Astrocyte (in vitro differentiated cells and primary cell): Measurements from ENCODE around the gene PLEKHA1.

Experiments used
- EZH2 ChIP-seq: IDR thresholded peaks from 2 replicates; pipeline ENCODE4 v1.6.1; 2012; ENCODE audit warnings: mild to moderate bottlenecking, low read length, inconsistent platforms; ENCODE audit not compliant: insufficient read depth
- TF ChIP-seq, protein P1 (sequence below): IDR thresholded peaks from 2 replicates; pipeline ENCODE4 v1.5.1; 2011; ENCODE audit warnings: low read depth, mild to moderate bottlenecking, inconsistent platforms, low read length, moderate library complexity; ENCODE audit not compliant: insufficient read depth

DNA sequence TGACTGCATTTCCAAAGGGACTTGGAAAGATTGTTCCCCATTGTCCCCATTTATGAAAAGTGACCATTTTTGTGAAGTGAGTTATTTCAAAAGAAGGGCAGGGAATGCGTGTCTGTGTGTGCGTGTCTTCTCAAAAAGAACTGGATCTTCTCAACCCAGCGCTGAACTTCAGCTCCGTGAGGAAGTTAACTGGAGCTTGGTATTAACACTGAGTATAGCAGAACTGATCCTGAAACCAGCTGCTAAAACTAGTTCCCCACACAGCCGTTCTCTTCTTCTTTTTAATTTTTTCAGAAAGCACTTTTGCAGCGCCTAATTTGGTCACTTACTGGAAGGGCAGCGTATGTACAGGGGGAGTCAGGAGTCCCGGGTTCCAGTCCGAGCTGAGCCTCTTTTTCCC lies 45.8 kb upstream of the PLEKHA1 start:
- TF ChIP-seq, protein P1, sequence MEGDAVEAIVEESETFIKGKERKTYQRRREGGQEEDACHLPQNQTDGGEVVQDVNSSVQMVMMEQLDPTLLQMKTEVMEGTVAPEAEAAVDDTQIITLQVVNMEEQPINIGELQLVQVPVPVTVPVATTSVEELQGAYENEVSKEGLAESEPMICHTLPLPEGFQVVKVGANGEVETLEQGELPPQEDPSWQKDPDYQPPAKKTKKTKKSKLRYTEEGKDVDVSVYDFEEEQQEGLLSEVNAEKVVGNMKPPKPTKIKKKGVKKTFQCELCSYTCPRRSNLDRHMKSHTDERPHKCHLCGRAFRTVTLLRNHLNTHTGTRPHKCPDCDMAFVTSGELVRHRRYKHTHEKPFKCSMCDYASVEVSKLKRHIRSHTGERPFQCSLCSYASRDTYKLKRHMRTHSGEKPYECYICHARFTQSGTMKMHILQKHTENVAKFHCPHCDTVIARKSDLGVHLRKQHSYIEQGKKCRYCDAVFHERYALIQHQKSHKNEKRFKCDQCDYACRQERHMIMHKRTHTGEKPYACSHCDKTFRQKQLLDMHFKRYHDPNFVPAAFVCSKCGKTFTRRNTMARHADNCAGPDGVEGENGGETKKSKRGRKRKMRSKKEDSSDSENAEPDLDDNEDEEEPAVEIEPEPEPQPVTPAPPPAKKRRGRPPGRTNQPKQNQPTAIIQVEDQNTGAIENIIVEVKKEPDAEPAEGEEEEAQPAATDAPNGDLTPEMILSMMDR: no peak
- no peak for TF ChIP-seq EZH2
